ENCODE results near the gene EYA2.

The EYA2 gene

GRCh38 chr20:47141350-47141921, 246.8 kb downstream of the EYA2 start:
- no peak for DNase-seq (ENCODE audit: low read depth in 3 of 3)

- no peak for DNase-seq (ENCODE audit: low read depth in 3 of 3)
Measured at GRCh38 chr20:47141941-47142773, 247.5 kb downstream of the EYA2 start.

DNA sequence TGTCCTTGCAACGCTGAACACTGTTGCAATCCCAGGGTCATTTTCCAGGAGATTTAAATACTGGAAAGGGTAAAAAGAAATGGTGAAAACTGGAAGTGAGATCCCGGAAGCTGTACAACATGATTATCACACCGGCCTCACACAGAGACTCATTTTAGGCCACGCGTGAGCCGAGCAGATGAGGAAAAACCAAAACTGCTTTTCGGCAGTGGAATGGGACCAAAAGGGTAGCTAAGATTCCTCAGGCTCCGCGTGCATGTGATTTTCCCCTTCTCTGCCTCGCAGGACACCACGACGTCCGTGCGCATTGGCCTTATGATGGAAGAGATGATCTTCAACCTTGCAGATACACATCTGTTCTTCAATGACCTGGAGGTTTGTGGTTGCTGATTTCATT, 248.1 kb downstream of the EYA2 start:
- DNase-seq (ENCODE audit: low read depth in 3 of 3) = no peak

- DNase-seq (ENCODE audit: low read depth in 3 of 3) = no peak
Measured at GRCh38 chr20:47143657-47144056, 249.0 kb downstream of the EYA2 start.

GRCh38 chr20:47144463-47144862, 249.8 kb downstream of the EYA2 start:
- DNase-seq (ENCODE audit: low read depth in 3 of 3) = no peak

DNA sequence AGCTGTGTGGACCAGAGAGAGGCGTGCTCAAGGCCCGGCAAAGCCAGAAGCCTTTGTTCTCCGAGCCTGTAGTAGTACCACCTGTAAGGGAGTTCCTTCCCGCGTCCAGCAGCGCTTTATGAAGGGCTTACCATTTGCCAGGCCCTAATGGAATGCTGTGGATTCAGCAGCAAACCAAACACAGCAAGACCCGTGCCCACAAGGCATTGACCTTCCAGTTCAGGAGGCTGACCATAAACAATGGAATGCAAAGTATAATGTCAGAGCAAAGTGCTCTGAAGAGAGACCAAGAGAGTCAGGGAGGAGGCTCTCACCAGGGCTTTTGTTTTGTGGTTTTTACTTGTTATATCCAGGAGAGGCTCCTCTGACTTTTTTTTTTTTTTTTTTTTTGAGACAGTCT, 252.0 kb downstream of the EYA2 start:
- DNase-seq (ENCODE audit: low read depth in 3 of 3) = no peak

GRCh38 chr20:47148059-47148458, 253.4 kb downstream of the EYA2 start:
- no peak for DNase-seq (ENCODE audit: low read depth in 3 of 3)

- DNase-seq (ENCODE audit: low read depth in 3 of 3) = no peak
Measured at GRCh38 chr20:47149939-47150338, 255.3 kb downstream of the EYA2 start.

GRCh38 chr20:47150403-47151152, 255.9 kb downstream of the EYA2 start:
- DNase-seq (ENCODE audit: low read depth in 3 of 3) = no peak

DNA sequence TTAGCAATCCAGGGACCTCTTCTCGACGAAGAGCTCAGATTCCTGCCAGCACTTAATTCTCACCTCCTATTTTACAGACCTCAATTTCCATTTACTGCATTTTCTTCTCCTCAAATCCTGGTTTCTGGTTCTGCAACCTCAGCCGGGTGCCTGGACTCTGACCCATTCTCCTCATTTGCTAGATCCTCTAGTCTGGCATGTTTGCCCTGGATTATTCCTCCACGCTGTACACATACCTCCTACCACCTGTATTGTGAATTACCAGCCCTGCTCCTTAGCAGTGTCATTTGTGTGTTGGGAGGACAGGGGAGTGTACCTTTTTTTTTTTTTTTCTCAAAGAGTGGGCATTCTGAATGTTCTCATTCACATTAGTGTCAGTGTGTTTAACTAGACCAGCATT, 257.4 kb downstream of the EYA2 start:
- DNase-seq (ENCODE audit: low read depth in 3 of 3) = no peak

DNA sequence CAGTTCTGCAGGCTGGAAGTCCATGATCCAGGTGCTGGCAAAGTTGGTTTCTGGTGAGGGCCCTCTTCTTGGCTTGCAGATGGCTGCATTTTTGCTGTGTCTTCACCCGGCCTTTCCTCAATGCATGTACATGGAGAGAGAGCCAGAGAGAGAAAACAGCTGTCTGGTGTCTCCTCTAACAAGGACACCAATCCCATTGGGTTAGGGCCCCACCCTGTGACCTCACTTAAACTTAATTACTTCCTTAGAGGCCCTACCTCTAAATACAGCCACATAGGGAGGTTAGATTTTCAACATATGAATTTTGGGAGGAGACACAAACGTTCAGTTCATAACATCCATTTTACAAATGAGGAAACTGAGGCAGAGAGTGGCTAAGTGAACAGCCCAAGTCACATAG, 259.4 kb downstream of the EYA2 start:
- no peak for DNase-seq (ENCODE audit: low read depth in 3 of 3)

DNA sequence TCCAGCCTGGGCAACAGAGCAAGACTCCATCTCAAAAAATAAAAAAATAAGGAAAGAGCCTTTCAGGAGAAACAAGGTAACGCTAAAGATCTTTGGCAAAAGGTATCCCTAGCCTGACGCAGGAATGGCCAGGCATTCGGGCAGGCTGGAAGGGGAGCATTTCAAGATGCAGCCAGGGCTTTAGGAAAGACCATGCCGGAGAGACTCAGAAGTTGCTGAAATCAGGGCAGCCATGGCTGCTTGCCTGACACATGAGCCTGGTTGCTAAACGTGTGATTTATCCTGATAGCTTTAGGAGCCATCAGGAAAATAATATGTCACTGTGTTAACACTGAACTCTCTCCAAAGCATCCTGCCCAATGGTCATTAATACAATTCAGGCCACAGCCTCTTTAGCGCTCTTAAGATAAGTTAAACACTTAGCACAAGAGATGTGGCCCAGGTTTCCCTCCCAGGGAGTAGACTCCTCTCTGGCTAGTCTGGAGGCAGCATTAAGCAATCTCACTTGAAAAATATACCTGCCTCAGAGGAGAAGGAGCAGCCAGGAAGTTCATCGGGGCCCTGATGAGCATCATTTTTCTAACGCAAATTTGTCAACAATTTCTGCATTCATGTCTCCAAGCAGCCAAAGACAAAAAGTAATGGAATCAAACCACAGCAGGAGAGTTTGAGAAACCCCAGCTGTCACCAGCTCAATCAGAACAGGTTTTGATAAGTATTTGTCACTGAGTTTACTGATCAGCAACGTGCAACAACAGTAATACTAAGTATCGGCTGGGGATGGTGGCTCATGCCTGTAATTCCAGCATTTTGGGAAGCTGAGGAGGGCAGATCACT, 261.9 kb downstream of the EYA2 start:
- DNase-seq (ENCODE audit: low read depth in 3 of 3) = no peak

- DNase-seq (ENCODE audit: low read depth in 3 of 3) = no peak
Measured at GRCh38 chr20:47159166-47159565, 264.5 kb downstream of the EYA2 start.

DNA sequence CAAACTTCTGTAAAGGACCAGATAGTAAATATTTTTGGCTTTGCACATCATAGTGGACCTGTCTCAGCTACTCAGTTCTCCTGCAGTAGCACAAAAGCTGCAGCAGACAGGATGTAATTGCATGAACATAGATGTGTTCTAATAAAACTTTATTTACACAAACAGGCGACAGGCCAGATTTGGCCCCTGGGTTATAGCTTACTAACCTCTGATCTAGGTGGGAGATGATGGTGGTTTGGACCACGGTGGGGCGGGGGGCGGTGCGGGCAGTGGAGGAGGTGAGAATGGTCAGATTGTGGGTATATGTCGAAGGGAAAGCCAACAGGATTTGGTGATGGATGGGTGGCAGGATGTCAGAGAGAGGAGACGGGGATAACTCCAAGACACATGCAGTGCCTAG, 265.6 kb downstream of the EYA2 start:
- DNase-seq (ENCODE audit: low read depth in 3 of 3) = no peak

- DNase-seq (ENCODE audit: low read depth in 3 of 3) = no peak
Measured at GRCh38 chr20:47160992-47161391, 266.3 kb downstream of the EYA2 start.

DNA sequence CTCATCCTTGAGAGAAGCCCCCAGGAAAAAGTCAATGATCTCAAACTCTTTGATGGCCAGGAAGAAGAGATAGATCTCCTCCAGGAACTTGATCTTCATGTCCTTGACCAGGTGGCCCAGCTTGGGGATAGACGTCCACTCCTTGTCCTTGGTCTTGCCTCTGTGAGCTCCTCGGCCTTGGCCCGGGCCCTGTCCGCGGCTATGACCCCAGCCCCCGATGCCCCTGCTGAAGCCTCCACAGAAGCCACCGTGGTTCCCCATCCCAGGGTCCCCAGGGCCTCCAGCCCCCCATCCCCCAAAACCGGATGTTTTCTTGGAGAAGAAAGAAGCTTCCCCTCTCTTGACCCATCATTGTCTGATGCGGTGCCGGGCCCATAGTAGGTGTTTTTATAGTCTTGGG, 266.8 kb downstream of the EYA2 start:
- DNase-seq (ENCODE audit: low read depth in 3 of 3) = no peak

- no peak for DNase-seq (ENCODE audit: low read depth in 3 of 3)
Measured at GRCh38 chr20:47164140-47164539, 269.5 kb downstream of the EYA2 start.

DNA sequence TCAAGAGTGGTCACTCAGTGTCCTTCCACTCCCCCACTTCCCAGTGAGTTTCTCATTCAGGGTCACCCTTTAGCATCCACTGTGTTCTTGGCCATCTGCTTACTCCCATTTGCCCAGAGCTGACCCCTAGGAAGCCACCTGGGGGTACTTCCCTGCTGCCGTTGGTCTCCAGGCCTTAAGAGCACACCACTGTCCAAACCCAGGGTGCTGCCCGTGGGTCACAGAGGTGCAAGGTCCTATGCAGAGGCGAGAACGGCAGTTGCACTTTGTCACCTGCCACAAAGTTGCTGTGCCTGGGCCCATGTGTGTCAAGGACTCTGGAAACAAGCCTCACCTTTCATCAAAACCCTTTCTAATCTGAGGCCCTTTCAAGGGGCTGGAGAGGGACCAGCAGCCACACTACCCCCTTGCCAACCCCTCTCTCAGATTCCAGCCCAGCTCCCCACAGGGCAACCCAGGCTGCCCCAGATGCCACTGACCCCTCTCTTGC, 270.8 kb downstream of the EYA2 start:
- no peak for DNase-seq (ENCODE audit: low read depth in 3 of 3)

DNA sequence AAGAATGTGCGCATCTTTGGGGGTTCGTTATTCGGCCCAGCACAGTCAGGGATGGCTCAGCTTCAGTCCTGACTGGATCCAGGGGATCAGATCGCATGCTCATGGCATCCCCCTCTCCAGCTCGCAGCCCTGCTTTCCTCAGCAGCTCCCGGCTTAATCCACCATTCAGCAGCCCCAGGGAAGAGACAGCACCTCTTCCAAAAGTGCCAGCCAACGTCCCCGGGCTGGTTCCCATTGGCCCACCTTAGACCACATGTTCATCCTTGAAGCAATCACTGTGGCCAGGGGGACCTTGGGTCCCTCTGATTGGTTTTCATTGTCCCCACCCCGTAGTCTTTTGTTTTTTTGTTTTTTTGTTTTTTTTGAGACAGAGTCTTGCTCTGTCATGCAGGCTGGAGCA, 273.2 kb downstream of the EYA2 start:
- no peak for DNase-seq (ENCODE audit: low read depth in 3 of 3)

DNA sequence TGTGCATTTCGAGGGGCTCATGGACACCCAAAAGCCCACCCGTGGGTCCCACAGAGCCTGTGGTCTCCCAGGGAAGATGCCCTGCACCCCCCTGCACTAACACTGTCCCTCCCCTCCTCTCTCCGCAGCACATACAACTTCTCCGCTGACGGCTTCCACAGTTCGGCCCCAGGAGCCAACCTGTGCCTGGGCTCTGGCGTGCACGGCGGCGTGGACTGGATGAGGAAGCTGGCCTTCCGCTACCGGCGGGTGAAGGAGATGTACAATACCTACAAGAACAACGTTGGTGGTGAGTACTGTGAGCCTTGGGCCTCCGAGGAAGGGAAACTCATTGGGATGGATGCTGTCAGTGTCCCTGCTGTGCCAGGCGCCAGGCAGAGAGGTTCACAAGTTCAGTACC, 277.9 kb downstream of the EYA2 start:
- no peak for DNase-seq (ENCODE audit: low read depth in 3 of 3)

GRCh38 chr20:47173596-47174216, 279.1 kb downstream of the EYA2 start:
- DNase-seq (ENCODE audit: low read depth in 3 of 3) = no peak
